GM08714 (cell line): ENCODE measurements around the gene IL17A.

Experiments
- H3K4me3 ChIP-seq: fragments of 200-500 bp; sonication (Bioruptor generic); 2 replicates; pipeline ENCODE4 v1.5.1; 2014; ENCODE audit warnings: mild to moderate bottlenecking, low read length, inconsistent platforms
- ZNF274 ChIP-seq: IDR thresholded peaks from 2 replicates; pipeline ENCODE4 v1.6.1; 2012; ENCODE audit warnings: mild to moderate bottlenecking, low read depth, low read length

IL17A gene

DNA sequence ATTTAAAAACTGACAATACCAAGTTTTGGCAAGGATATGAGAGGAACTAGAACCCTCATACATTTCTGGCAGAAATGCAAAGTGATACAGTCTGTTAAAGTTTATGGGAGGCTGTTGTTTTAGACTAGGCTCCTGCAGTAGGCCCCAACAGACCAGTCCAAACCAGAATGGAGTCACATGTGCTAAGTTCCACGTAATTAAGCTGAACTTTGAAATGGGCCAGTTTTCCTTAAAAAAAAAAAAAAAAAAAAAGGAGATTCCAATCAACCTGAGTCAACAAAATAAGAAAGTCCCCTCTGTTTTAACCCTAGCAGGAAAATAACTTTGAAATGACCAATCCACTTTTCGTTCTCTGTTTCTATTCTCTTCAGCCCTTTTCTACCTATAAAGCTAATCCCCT is 31.6 kb downstream of the IL17A start:
- TF ChIP-seq ZNF274 = no peak
- no peak overlapping the region for H3K4me3 ChIP-seq

DNA sequence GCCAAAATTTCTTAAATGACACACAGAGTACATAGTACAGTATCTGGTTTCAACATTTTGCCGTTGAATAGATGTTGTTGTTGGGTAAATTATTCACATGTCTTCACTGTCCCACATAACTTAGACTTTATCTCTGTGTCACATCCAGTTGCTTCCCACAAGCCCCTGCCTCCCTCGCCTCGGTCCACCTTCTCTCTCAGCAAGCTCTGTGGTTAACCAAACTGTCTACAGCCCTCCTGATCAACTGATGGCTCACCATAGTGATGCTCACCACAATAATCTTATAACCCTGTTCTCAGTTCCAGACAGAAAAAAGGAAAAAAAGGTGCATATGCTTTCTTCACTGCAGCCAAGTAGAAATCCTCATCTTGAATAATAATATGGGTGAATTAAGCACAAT is 35.1 kb downstream of the IL17A start:
- H3K4me3 ChIP-seq = no peak overlapping the region
- TF ChIP-seq ZNF274 = no peak

GRCh38 chr6:52227495-52227894 is 41.3 kb downstream of the IL17A start:
- no peak overlapping the region for H3K4me3 ChIP-seq
- no peak for TF ChIP-seq ZNF274

DNA sequence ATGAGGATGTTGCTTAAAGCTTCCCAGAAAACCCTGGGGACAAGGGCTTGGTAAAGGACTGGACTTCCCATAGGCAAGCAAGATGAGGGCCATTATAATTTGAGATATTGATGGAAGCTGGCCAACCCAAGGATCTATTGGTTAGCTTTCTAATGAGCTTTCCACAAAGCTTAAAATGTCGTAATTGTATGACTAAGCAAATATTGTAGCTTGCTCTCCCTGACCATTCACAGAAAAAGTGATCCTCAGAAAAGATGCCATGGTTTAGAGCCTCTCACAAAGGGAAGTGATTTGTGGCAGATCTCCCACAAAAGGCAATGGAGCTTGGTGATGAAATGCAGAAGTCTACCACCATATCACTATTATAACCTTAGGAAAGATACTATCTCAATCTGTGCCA is 44.5 kb downstream of the IL17A start:
- no peak for TF ChIP-seq ZNF274
- no peak overlapping the region for H3K4me3 ChIP-seq

- H3K4me3 ChIP-seq = no peak overlapping the region
- TF ChIP-seq ZNF274 = no peak
These were observed 45.4 kb downstream of the IL17A start for GRCh38 chr6:52231406-52232127.

DNA sequence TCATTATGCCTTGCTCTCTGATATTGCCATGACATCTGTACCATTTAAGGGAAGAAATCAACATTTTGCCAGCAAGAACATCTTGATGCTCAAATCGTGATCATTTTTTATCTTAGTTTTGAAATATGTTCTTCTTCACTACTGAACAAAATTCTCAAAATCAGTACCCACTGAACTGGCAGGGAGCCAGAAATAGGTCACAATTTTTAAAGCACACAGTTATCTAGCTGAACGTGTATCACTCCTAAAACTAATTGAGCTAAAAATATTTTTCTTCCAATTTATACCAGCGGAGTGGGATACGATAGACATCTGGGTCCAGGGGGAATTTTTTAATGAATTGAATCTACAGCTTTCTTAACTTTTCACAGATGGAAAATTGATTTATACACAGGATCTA is 46.8 kb downstream of the IL17A start:
- H3K4me3 ChIP-seq = no peak overlapping the region
- TF ChIP-seq ZNF274 = no peak

- no peak overlapping the region for H3K4me3 ChIP-seq
- no peak for TF ChIP-seq ZNF274
These were observed 48.0 kb downstream of the IL17A start for GRCh38 chr6:52233975-52234823.
